Nephron (organoid): Measurements from ENCODE around the gene ITGA1.

Experiments used
- H3K27ac Mint-ChIP-seq, 3 experiments: 2 replicates each; pipeline ENCODE4 v1.8.0; 2020; ENCODE audit warnings: mixed read lengths in 3 of 3, mild to moderate bottlenecking in 2 of 3, moderate library complexity in 1 of 3
- H3K27me3 Mint-ChIP-seq: 2 replicates; pipeline ENCODE4 v1.8.0; 2021; ENCODE audit warnings: low read depth, mild to moderate bottlenecking, moderate library complexity, mixed read lengths
- H3K36me3 Mint-ChIP-seq: 2 replicates; pipeline ENCODE4 v1.8.0; 2020; ENCODE audit warnings: low read depth, mixed read lengths
- H3K4me1 Mint-ChIP-seq: 2 replicates; pipeline ENCODE4 v1.8.0; 2020; ENCODE audit warnings: mixed read lengths
- H3K4me3 Mint-ChIP-seq, 3 experiments: 2 replicates each; pipeline ENCODE4 v1.8.0; 2020; ENCODE audit warnings: mild to moderate bottlenecking in 3 of 3, mixed read lengths in 3 of 3, moderate library complexity in 2 of 3
- H3K9me3 Mint-ChIP-seq: 2 replicates; pipeline ENCODE4 v1.8.0; 2020; ENCODE audit warnings: mixed read lengths
- TF ChIP-seq, protein P1 (sequence below), 3 experiments: fragments of 200-600 bp; sonication (generic); IDR thresholded peaks; one replicate each; pipeline ENCODE4 v1.5.0; 2021; ENCODE audit warnings: antibody characterized with exemption in 3 of 3; ENCODE audit not compliant: unreplicated experiment in 3 of 3

ITGA1 gene

DNA sequence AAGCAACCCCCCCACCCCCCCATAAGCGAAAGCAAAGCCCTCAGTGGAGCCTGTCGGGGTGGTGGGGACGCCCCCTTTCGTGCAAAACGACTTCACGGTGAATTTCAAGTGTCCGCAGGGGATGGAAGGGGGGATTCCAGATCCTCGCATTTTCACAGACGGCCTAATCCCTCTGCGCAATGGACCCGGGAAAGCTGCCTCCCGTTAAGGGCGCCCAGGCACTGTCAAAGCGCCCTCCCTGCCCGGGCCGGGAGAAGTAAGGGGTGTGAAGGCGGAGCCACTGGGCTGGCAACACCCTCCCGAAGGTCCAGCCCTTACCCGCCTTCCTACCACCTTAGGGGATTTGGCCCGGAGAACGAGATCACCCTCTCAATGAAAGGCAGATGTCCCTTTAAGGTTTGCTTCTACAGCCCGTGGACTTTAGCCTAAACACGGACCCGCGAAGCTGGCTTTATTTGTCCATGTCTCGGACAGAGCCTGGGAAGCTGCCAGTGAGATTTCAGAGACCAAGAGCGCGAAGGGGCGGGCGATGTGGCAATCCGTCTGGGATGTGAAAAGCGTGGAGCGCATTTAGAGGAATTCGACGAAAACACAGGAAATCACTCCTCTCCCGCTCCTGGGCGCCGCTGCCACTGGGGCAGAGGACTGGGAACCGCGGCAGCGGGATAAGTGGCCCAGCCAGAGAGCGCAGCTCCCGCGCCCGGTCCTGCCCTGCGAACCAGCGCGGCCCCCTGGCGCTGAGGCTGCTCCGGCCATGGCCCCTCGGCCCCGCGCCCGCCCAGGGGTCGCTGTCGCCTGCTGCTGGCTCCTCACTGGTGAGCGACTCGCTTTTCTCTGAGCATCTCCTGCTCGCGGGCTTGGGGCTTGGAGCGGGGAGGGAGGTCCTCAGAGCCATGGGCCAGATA is at the start of gene ITGA1, which contains the start of gene PELO:
ITGA1 (plus strand) TSS at position 317 of the 905 bp plus-strand sequence; CDS start at position 755, 438 bp downstream.
PELO (plus strand) TSS at position 317 of the 905 bp plus-strand sequence. CDS start 12,479 bp downstream, outside the sequence.
- H3K9me3 Mint-ChIP-seq, result no peaks in the 10 kb centered on the region
- TF ChIP-seq, protein P1, sequence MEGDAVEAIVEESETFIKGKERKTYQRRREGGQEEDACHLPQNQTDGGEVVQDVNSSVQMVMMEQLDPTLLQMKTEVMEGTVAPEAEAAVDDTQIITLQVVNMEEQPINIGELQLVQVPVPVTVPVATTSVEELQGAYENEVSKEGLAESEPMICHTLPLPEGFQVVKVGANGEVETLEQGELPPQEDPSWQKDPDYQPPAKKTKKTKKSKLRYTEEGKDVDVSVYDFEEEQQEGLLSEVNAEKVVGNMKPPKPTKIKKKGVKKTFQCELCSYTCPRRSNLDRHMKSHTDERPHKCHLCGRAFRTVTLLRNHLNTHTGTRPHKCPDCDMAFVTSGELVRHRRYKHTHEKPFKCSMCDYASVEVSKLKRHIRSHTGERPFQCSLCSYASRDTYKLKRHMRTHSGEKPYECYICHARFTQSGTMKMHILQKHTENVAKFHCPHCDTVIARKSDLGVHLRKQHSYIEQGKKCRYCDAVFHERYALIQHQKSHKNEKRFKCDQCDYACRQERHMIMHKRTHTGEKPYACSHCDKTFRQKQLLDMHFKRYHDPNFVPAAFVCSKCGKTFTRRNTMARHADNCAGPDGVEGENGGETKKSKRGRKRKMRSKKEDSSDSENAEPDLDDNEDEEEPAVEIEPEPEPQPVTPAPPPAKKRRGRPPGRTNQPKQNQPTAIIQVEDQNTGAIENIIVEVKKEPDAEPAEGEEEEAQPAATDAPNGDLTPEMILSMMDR (IDR thresholded peaks at IDR 0.05; ENCODE audit: unreplicated experiment in 3 of 3), result peak; percentile 20 to 53 (median 29)
- H3K4me1 Mint-ChIP-seq, result peaks cover 20% of the 10 kb centered on the region
- peaks cover 18% of the 10 kb centered on the region for H3K27me3 Mint-ChIP-seq
- H3K27ac Mint-ChIP-seq, result peak within 1 kb of the TSS; percentile 87 to 95 (median 95)
- H3K36me3 Mint-ChIP-seq, result no peaks in the 10 kb centered on the region
- H3K4me3 Mint-ChIP-seq, result peak within 1 kb of the TSS; percentile 94 to 96 (median 95)

DNA sequence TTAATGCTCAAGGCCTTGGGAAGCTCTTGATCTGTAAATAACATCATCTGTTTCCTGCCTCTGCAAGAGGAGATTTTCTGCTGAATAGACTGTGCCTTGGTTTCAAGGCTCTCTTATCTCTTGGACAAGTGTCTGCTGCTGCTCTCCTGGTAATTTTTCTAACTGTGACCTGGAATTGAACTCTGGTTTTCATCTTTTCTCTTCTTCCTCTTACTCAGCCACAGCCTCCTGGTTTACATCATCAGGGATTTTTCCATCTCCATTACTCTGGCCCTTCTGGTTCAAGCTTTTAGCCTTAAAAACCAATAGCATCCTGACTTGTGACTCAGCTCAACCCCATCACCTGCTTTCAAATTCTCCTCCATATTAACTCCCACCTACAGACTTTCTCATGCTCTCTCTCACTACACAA is 49.6 kb upstream of the ITGA1 start:
- TF ChIP-seq, protein P1 (IDR thresholded peaks at IDR 0.05; ENCODE audit: unreplicated experiment in 3 of 3), result no peak
- Mint-ChIP-seq H3K4me3 (no peak overlapping the region), H3K27ac (peak overlapping the region; percentile 33 to 57 (median 45)), H3K36me3 (no peaks in the 10 kb centered on the region), H3K9me3 (peaks cover 4% of the 10 kb centered on the region), H3K4me1 (peaks cover 12% of the 10 kb centered on the region), H3K27me3 (no peaks in the 10 kb centered on the region)

GRCh38 chr5:52740007-52740406 is 47.7 kb upstream of the ITGA1 start:
- Mint-ChIP-seq H3K4me1 (peaks cover 21% of the 10 kb centered on the region), H3K4me3 (no peak overlapping the region), H3K9me3 (peaks cover 4% of the 10 kb centered on the region), H3K27me3 (no peaks in the 10 kb centered on the region), H3K27ac (no peak overlapping the region), H3K36me3 (no peaks in the 10 kb centered on the region)
- TF ChIP-seq, protein P1 (IDR thresholded peaks at IDR 0.05; ENCODE audit: unreplicated experiment in 3 of 3), result no peak

DNA sequence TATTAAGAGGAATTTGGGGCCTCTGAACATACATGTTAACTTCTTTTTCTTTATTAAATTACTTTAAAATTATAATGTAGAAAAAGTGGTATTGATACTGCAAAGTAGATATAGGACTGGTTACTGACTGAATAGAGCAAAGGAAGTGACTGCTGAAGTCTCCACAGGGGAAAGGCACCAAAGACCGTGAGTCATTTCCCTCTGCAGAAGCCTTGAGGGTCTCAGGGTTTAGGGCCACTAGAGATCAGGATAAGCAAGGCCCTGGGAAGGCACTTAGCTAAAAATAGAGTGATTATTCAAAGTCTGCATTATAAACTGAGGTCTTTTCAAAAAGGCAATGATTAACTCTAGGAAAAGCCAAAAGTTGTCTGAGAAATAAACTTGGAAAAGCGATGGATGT is 44.7 kb upstream of the ITGA1 start:
- no peaks in the 10 kb centered on the region for H3K27me3 Mint-ChIP-seq

DNA sequence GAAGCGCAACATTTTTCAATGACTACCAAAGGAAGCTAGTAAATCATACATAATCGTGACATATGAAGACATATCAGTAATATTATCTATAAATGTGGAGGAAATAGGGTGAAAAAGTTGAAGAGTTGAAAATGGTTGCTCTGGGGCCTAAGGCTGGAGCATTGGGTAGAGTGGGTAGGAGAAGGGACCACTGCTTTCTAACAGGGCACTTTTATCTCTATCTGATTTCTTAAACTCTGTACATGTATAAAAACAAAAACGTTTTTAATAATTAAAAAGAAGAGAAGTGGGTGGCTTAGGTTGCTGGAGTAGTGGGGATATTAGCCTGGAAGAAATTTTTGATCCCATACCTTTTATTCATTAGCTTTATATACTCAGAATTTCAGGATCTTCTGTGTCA is 44.2 kb upstream of the ITGA1 start:
- TF ChIP-seq, protein P1 (IDR thresholded peaks at IDR 0.05; ENCODE audit: unreplicated experiment in 3 of 3), result no peak
- H3K9me3 Mint-ChIP-seq, result no peaks in the 10 kb centered on the region
- H3K4me1 Mint-ChIP-seq, result peaks cover 17% of the 10 kb centered on the region
- no peak overlapping the region for H3K4me3 Mint-ChIP-seq
- H3K27ac Mint-ChIP-seq, result peak overlapping the region; percentile 28 to 68 (median 51)
- H3K36me3 Mint-ChIP-seq, result no peaks in the 10 kb centered on the region
- H3K27me3 Mint-ChIP-seq, result no peaks in the 10 kb centered on the region

More for the DNA sequence above, 44.7 kb upstream of the ITGA1 start:
- Mint-ChIP-seq H3K4me1 (peaks cover 21% of the 10 kb centered on the region), H3K4me3 (no peak overlapping the region), H3K27ac (peak overlapping the region; percentile 28 to 68 (median 51)), H3K9me3 (no peaks in the 10 kb centered on the region), H3K36me3 (no peaks in the 10 kb centered on the region)
- TF ChIP-seq, protein P1 (IDR thresholded peaks at IDR 0.05; ENCODE audit: unreplicated experiment in 3 of 3), result no peak
